K562 (cell line): ENCODE measurements around the gene ID2. TPM values are rescaled to one million over a fixed set of nuclear protein-coding genes. Genes with fewer than 3 reads are reported as not detected.

Source experiments
- ETV1 ChIP-seq: fragments of 450-650 bp; conservative IDR thresholded peaks from 2 replicates; pipeline ENCODE4 v1.6.1; 2016; ENCODE audit warnings: missing genetic modification characterization, control low read depth, low read depth, missing compliant biosample characterization
- NR1H2 ChIP-seq: sonication (generic); formaldehyde crosslinking; IDR thresholded peaks from 2 replicates; pipeline ENCODE4 v1.4.0; 2020; ENCODE audit warnings: mild to moderate bottlenecking, missing genetic modification reagents
- NRF1 ChIP-seq, 2 experiments: fragments of 450-650 bp; IDR thresholded peaks in 1 of 2; conservative IDR thresholded peaks in 1 of 2; 2 replicates each; pipeline ENCODE4 v1.6.1; 2014; ENCODE audit warnings: mild to moderate bottlenecking in 2 of 2
- POLR2A ChIP-seq: fragments of 450-650 bp; conservative IDR thresholded peaks from 2 replicates; pipeline ENCODE4 v1.6.1; 2016
- SMAD1 ChIP-seq: fragments of 150-350 bp; IDR thresholded peaks from 2 replicates; pipeline ENCODE4 v1.6.1; 2014; ENCODE audit warnings: low read length, low read depth; ENCODE audit not compliant: partially characterized antibody
- SOX6 ChIP-seq: fragments of 450-650 bp; IDR thresholded peaks from 2 replicates; pipeline ENCODE4 v1.6.1; 2014; ENCODE audit warnings: mild to moderate bottlenecking
- polyA plus RNA-seq, 8 experiments: library from polyadenylated mRNA; depleted of rRNA in 4 of 8; stranded (reverse) in 5 of 8; unstranded in 3 of 8; fragments of >200 nt; fragmentation: Nextera tagmentation in 2 of 8; fragmentation: Illumina TruSeq in 1 of 8; extraction: Ambion mirVana in 2 of 8; extraction: Trizol in 1 of 8; gene quantifications; 2 replicates each; pipeline versions ENCODE4 v1.2.1 to v1.2.3, GENCODE V29; 2011 to 2014; ENCODE audit warnings: inconsistent platforms in 1 of 8, missing spikeins in 1 of 8
- total RNA-seq, 7 experiments: library from RNA; depleted of rRNA in 6 of 7; stranded (reverse); fragments of >200 nt in 6 of 7; fragmentation: Illumina TruSeq in 2 of 7; extraction: Trizol in 2 of 7; gene quantifications; 2 replicates each; pipeline versions ENCODE4 v1.2.1 to v1.2.3, GENCODE V29; 2011 to 2021; ENCODE audit warnings: low replicate concordance in 1 of 7
- TF ChIP-seq, protein P1 (sequence below), 2 experiments: fragments of 450-650 bp in 1 of 2; sonication (generic) in 1 of 2; formaldehyde crosslinking in 1 of 2; IDR thresholded peaks; 2 replicates each; pipeline versions ENCODE4 v1.7.1 to v1.9.0; 2016 to 2022; ENCODE audit warnings: inconsistent platforms in 1 of 2, mild to moderate bottlenecking in 1 of 2, missing genetic modification reagents in 1 of 2
- TF ChIP-seq, protein P2 (sequence below), 2 experiments: fragments of 450-650 bp; IDR thresholded peaks; 2 replicates each; pipeline ENCODE4 v1.6.1; 2016
- TF ChIP-seq, protein P3 (sequence below), 3 experiments: fragments of 200-800 bp in 1 of 3; fragments of 250-450 bp in 1 of 3; fragments of 450-650 bp in 1 of 3; sonication (Bioruptor Pico) in 1 of 3; sonication (Bioruptor generic) in 1 of 3; formaldehyde crosslinking in 1 of 3; IDR thresholded peaks; 2 replicates each; pipeline versions ENCODE4 v1.6.1 to v1.8.0; 2016 to 2022; ENCODE audit warnings: mild to moderate bottlenecking in 2 of 3, missing genetic modification characterization in 2 of 3, missing compliant biosample characterization in 1 of 3, moderate library complexity in 1 of 3

ID2 gene
- total and polyA plus RNA-seq, 9 of the 15 experiments (the other 6 are each of a cell fraction or from before 2014, with no cell fraction given) = 8.0 to 35.7 (median 16.6) TPM

DNA sequence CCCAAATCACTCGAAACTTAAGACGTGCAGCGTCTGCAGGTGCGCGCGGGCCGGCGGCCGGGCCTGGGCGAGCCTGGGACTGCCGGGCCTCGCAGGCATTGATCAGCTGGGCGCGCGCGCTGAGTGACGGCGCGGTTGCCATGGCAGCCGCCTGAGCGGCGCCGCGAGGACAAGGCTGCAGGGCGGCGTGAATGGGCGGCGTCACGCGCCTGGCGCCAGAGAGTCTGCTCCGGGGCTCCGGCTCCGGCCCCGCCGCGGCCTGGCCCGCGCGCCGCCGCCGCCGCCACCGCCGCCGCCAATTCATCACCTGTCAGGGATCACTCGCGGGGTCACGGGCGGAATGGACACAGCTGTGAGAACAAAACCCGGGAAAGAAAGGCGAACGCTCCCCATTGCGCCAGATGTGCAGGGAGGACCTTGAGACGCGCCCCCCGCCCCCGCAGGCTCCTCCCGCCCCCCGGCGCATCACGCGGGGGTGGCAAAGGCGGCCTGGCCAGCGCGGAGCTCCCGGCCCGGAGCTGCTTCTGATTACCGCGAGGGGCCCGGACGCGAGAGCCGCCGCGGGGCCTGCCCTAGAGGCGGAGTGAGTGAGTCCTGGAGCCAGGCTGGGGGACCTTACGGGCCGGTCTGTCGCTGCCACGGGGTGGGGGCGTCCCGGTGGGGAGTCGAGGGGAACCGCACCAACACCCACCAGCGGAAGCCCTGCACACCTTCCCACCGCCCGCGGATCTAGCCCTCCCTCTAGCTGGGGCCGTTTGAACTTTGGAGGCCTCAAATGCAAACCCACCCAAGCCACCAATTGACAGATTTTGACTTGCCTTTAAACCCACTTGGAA, 2.9 kb upstream of the ID2 start (continued):
- TF ChIP-seq, protein P1, sequence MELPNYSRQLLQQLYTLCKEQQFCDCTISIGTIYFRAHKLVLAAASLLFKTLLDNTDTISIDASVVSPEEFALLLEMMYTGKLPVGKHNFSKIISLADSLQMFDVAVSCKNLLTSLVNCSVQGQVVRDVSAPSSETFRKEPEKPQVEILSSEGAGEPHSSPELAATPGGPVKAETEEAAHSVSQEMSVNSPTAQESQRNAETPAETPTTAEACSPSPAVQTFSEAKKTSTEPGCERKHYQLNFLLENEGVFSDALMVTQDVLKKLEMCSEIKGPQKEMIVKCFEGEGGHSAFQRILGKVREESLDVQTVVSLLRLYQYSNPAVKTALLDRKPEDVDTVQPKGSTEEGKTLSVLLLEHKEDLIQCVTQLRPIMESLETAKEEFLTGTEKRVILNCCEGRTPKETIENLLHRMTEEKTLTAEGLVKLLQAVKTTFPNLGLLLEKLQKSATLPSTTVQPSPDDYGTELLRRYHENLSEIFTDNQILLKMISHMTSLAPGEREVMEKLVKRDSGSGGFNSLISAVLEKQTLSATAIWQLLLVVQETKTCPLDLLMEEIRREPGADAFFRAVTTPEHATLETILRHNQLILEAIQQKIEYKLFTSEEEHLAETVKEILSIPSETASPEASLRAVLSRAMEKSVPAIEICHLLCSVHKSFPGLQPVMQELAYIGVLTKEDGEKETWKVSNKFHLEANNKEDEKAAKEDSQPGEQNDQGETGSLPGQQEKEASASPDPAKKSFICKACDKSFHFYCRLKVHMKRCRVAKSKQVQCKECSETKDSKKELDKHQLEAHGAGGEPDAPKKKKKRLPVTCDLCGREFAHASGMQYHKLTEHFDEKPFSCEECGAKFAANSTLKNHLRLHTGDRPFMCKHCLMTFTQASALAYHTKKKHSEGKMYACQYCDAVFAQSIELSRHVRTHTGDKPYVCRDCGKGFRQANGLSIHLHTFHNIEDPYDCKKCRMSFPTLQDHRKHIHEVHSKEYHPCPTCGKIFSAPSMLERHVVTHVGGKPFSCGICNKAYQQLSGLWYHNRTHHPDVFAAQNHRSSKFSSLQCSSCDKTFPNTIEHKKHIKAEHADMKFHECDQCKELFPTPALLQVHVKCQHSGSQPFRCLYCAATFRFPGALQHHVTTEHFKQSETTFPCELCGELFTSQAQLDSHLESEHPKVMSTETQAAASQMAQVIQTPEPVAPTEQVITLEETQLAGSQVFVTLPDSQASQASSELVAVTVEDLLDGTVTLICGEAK (IDR thresholded peaks at IDR 0.05) = peak; percentile 58; the same call in 1 of the 2 replicates
- TF ChIP-seq, protein P1 (CRISPR knock-in tag; IDR thresholded peaks at IDR 0.05) = no peak
- TF ChIP-seq ETV1 (tag) = 0 out of 2 replicates have a peak, but pooled peaks have one; percentile 11
- TF ChIP-seq SMAD1 = peak; percentile 77
- peak; percentile 51 for TF ChIP-seq SOX6
- peak; percentile 64 for TF ChIP-seq POLR2A
- TF ChIP-seq, protein P2, sequence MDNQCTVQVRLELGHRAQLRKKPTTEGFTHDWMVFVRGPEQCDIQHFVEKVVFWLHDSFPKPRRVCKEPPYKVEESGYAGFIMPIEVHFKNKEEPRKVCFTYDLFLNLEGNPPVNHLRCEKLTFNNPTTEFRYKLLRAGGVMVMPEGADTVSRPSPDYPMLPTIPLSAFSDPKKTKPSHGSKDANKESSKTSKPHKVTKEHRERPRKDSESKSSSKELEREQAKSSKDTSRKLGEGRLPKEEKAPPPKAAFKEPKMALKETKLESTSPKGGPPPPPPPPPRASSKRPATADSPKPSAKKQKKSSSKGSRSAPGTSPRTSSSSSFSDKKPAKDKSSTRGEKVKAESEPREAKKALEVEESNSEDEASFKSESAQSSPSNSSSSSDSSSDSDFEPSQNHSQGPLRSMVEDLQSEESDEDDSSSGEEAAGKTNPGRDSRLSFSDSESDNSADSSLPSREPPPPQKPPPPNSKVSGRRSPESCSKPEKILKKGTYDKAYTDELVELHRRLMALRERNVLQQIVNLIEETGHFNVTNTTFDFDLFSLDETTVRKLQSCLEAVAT (IDR thresholded peaks at IDR 0.05) = no peak
- TF ChIP-seq NRF1 (conservative IDR thresholded peaks at IDR 0.05 in 1 of 2, IDR thresholded peaks at IDR 0.05 in 1 of 2) = peak in 1 of 2 experiments; percentile 59; a peak in 3 of 4 replicates
- TF ChIP-seq, protein P3, sequence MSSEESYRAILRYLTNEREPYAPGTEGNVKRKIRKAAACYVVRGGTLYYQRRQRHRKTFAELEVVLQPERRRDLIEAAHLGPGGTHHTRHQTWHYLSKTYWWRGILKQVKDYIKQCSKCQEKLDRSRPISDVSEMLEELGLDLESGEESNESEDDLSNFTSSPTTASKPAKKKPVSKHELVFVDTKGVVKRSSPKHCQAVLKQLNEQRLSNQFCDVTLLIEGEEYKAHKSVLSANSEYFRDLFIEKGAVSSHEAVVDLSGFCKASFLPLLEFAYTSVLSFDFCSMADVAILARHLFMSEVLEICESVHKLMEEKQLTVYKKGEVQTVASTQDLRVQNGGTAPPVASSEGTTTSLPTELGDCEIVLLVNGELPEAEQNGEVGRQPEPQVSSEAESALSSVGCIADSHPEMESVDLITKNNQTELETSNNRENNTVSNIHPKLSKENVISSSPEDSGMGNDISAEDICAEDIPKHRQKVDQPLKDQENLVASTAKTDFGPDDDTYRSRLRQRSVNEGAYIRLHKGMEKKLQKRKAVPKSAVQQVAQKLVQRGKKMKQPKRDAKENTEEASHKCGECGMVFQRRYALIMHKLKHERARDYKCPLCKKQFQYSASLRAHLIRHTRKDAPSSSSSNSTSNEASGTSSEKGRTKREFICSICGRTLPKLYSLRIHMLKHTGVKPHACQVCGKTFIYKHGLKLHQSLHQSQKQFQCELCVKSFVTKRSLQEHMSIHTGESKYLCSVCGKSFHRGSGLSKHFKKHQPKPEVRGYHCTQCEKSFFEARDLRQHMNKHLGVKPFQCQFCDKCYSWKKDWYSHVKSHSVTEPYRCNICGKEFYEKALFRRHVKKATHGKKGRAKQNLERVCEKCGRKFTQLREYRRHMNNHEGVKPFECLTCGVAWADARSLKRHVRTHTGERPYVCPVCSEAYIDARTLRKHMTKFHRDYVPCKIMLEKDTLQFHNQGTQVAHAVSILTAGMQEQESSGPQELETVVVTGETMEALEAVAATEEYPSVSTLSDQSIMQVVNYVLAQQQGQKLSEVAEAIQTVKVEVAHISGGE (CRISPR knock-in tag; IDR thresholded peaks at IDR 0.05) = 0 out of 6 replicates have a peak, but pooled peaks of 1 of the 3 experiments have one; percentile 35
- no peak for TF ChIP-seq NR1H2
